ENCODE measurements around the gene IL22RA1. TPM values are rescaled to one million over a fixed set of nuclear protein-coding genes. Genes with fewer than 3 reads are reported as not detected.

Gene IL22RA1
- total and polyA plus RNA-seq, 8 donors = 0.43 to 4.1 (median 1.8) TPM; not detected in 1

GRCh38 chr1:24177161-24177560, 34.2 kb upstream of the IL22RA1 start:
- Histone ChIP-seq H3K27ac (no peak overlapping the region), H3K36me3 (peaks cover 0 to 11% (median 0%) of the 10 kb centered on the region in 4 donors), H3K4me1 (peaks cover 0 to 17% (median 4%) of the 10 kb centered on the region in 4 donors), H3K27me3 (no peaks in the 10 kb centered on the region), H3K9me3 (no peaks in the 10 kb centered on the region), H3K4me3 (no peak overlapping the region)
- TF ChIP-seq POLR2AphosphoS5 (IDR thresholded peaks at IDR 0.05) (no peak), EP300 (IDR thresholded peaks at IDR 0.05) (no peak), CTCF (IDR thresholded peaks at IDR 0.05) (no peak), POLR2A (IDR thresholded peaks at IDR 0.05) (no peak)
- WGBS, 5 donors = 89 to 96% (median 93%) methylated on average over 10 of the region's 10 CpGs
- intact Hi-C loops (cut with DNase I; ENCODE audit: low total_unique reads) = no loop called here
- DNase-seq = no peak

GRCh38 chr1:24175033-24175755, 32.3 kb upstream of the IL22RA1 start:
- H3K9me3 ChIP-seq = no peaks in the 10 kb centered on the region
- intact Hi-C loops (cut with DNase I; ENCODE audit: low total_unique reads) = no loop called here
- TF ChIP-seq CTCF (IDR thresholded peaks at IDR 0.05) = no peak
- TF ChIP-seq POLR2AphosphoS5 (IDR thresholded peaks at IDR 0.05) = no peak
- no peak for TF ChIP-seq POLR2A (IDR thresholded peaks at IDR 0.05)
- TF ChIP-seq EP300 (IDR thresholded peaks at IDR 0.05) = no peak
- WGBS, 5 donors = 82 to 90% (median 85%) methylated on average over 6 of the region's 6 CpGs
- H3K4me3 ChIP-seq = no peak overlapping the region
- DNase-seq = no peak
- peaks cover 0 to 10% (median 4%) of the 10 kb centered on the region in 4 donors for H3K4me1 ChIP-seq
- H3K36me3 ChIP-seq = peaks cover 0 to 11% (median 0%) of the 10 kb centered on the region in 4 donors
- H3K27me3 ChIP-seq = no peaks in the 10 kb centered on the region
- no peak overlapping the region for H3K27ac ChIP-seq

DNA sequence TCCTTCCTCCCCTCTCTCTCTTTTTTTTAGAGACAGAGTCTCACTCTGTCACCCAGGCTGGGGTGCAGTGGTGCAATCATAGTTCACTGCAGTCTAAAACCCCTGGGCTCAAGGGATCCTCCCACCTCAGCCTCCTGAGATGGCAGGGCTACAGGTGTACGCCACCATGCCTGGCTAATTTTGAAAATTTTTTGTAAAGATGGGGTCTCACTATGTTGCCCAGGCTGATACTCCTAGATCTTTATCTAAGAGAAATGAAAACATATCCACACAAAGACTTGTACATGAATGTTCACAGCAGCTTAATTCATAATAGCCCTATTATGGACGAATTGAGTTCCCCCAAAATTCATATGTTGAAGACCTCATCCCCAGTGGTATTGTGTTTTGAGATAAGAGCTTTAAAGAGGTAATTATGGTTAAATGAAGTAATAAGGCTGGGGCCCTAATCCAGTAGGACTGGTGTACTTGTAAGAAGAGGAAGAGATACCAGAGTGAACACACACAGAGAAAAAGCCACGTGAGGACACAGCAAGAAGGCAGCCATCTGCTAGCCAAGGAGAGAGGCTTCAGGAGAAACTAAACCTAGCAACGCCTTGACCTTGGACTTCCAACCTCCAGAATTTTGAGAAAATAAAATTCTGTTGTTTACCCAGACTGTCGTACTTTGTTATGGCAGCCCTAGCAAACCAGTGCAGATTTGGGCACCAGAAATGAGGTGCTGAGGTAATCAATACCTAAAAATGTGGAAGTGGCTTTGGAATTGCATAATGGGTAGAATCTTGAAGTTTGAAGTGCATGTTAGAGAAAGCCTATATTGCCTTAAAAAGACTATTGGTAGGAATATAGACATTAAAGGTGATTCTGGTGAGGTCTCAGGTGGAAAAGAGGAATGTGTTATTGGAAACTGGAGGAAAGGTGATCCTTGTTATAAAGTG, 31.0 kb upstream of the IL22RA1 start:
- H3K4me3 ChIP-seq = no peak overlapping the region
- no peaks in the 10 kb centered on the region for H3K27me3 ChIP-seq
- TF ChIP-seq POLR2AphosphoS5 (IDR thresholded peaks at IDR 0.05) (no peak), POLR2A (IDR thresholded peaks at IDR 0.05) (no peak), CTCF (IDR thresholded peaks at IDR 0.05) (no peak), EP300 (IDR thresholded peaks at IDR 0.05) (no peak)
- H3K36me3 ChIP-seq = peaks cover 0 to 17% (median 8%) of the 10 kb centered on the region in 4 donors
- H3K27ac ChIP-seq = no peak overlapping the region
- no peak for DNase-seq
- intact Hi-C loops (cut with DNase I; ENCODE audit: low total_unique reads) = no loop called here
- H3K9me3 ChIP-seq = no peaks in the 10 kb centered on the region
- 85 to 91% (median 89%) methylated on average over 5 of the region's 5 CpGs for WGBS, 5 donors
- no peaks in the 10 kb centered on the region for H3K4me1 ChIP-seq

GRCh38 chr1:24172598-24172997, 29.7 kb upstream of the IL22RA1 start:
- no peaks in the 10 kb centered on the region for H3K27me3 ChIP-seq
- no peak overlapping the region for H3K27ac ChIP-seq
- 95 to 98% (median 95%) methylated on average over 5 of the region's 5 CpGs for WGBS, 5 donors
- no peaks in the 10 kb centered on the region for H3K9me3 ChIP-seq
- H3K4me1 ChIP-seq = no peaks in the 10 kb centered on the region
- no peak for DNase-seq
- intact Hi-C loops (cut with DNase I; ENCODE audit: low total_unique reads) = no loop called here
- H3K36me3 ChIP-seq = peaks cover 0 to 20% (median 9%) of the 10 kb centered on the region in 4 donors
- TF ChIP-seq POLR2A (IDR thresholded peaks at IDR 0.05) (no peak), EP300 (IDR thresholded peaks at IDR 0.05) (no peak), CTCF (IDR thresholded peaks at IDR 0.05) (no peak), POLR2AphosphoS5 (IDR thresholded peaks at IDR 0.05) (no peak)
- H3K4me3 ChIP-seq = no peak overlapping the region
